Prostate gland (tissue), 2 donors: ENCODE data around the gene ARRB1.

ENCODE experiments used
- POLR2A ChIP-seq: fragments of 450-650 bp; IDR thresholded peaks from one replicate; pipeline ENCODE4 v1.6.1; 2016; ENCODE audit warnings: antibody characterized with exemption, mild to moderate bottlenecking
- POLR2AphosphoS5 ChIP-seq: sonication (generic); formaldehyde crosslinking; IDR thresholded peaks from one replicate; pipeline ENCODE4 v1.6.1; 2017; ENCODE audit warnings: antibody characterized with exemption
- TF ChIP-seq, protein P1 (sequence below), 4 experiments: fragments of 200-600 bp in 2 of 4; fragments of 450-650 bp in 2 of 4; sonication (generic) in 2 of 4; IDR thresholded peaks; 1 replicate in 3 of 4; 2 replicates in 1 of 4; pipeline ENCODE4 v1.5.1; 2016 to 2019; ENCODE audit warnings: antibody characterized with exemption in 4 of 4, mild to moderate bottlenecking in 2 of 4, moderate library complexity in 2 of 4

- TF ChIP-seq POLR2A (no peak), POLR2AphosphoS5 (peak; percentile 35)
- TF ChIP-seq, protein P1, sequence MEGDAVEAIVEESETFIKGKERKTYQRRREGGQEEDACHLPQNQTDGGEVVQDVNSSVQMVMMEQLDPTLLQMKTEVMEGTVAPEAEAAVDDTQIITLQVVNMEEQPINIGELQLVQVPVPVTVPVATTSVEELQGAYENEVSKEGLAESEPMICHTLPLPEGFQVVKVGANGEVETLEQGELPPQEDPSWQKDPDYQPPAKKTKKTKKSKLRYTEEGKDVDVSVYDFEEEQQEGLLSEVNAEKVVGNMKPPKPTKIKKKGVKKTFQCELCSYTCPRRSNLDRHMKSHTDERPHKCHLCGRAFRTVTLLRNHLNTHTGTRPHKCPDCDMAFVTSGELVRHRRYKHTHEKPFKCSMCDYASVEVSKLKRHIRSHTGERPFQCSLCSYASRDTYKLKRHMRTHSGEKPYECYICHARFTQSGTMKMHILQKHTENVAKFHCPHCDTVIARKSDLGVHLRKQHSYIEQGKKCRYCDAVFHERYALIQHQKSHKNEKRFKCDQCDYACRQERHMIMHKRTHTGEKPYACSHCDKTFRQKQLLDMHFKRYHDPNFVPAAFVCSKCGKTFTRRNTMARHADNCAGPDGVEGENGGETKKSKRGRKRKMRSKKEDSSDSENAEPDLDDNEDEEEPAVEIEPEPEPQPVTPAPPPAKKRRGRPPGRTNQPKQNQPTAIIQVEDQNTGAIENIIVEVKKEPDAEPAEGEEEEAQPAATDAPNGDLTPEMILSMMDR (IDR thresholded peaks at IDR 0.05): no peak
Observed at GRCh38 chr11:75330291-75330690, 21.2 kb downstream of the ARRB1 start.
